Islet of Langerhans (tissue), 1 donor: ENCODE measurements around the gene TNFRSF4.

Experiments used
- FAIRE-seq: peaks from one replicate; lab custom pipeline; 2011; peaks lifted over from hg19 to GRCh38; lab: Jason Lieb, UNC

TNFRSF4 gene

DNA sequence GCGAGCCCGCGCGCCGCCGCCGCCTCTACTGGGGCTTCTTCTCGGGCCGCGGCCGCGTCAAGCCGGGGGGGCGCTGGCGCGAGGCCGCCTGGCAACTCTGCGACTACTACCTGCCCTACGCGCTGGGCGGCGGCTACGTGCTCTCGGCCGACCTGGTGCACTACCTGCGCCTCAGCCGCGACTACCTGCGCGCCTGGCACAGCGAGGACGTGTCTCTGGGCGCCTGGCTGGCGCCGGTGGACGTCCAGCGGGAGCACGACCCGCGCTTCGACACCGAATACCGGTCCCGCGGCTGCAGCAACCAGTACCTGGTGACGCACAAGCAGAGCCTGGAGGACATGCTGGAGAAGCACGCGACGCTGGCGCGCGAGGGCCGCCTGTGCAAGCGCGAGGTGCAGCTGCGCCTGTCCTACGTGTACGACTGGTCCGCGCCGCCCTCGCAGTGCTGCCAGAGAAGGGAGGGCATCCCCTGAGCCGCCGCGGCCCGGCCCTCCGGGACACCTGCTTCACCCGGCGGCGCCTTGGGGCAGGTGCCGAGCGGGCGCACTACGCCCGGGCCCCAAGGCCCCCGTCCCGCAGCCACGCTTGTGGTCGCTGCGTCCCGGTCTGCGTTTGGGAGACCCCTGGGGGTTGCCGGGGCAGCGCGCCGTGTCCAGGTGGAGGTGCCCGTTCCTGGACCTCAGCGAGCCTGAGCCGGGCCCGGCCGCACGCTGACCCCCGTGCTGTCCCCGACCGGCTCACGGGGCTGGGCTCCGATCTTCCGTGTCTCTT lies 19.0 kb upstream of the TNFRSF4 start:
- FAIRE-seq: no peak

- no peak for FAIRE-seq
Observed at GRCh38 chr1:1232208-1232795, 18.3 kb upstream of the TNFRSF4 start, which contains the start of gene B3GALT6. Gene B3GALT6 (plus strand): TSS chr1:1232237. CDS start chr1:1232279, 42 bp downstream.

GRCh38 chr1:1231400-1232207 lies 17.7 kb upstream of the TNFRSF4 start, which contains the start of gene SDF4:
Gene SDF4 (minus strand): TSS chr1:1232001. CDS start chr1:1228772, 3,229 bp downstream.
- FAIRE-seq: no peak

DNA sequence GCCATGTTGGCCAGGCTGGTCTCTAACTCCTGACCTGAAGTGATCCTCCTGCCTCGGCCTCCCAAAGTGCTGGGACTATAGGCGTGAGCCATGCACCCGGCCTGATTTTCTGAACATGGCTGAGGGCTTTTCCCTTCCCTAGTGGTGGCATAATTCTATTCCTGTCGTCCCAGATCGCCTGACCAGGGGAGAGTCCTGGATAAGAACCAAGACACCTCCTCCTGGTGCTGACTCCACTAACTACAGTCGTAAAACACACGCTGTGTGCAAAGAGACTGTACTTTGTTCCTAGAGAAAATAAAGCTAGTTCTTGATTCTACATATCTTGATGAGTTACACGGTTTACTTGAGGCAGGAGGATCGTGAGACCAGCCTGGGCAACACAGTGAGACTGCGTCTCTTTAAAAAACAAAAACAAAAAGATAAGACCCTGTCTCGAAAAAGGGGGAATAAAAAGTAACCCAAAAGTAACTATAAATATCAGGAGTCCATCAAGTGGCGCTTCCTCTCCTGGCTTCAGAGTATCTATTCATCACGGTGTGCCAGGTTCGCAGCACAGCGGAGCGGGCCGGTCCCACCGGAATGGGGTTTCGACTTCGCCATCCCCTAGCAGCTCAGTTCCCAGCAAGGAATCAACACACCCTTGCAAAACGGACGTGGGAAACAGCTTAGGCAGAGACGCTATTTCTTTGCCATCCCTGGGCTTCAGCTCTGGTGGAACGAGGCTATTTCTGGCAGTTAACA lies 16.9 kb upstream of the TNFRSF4 start:
- FAIRE-seq: no peak

DNA sequence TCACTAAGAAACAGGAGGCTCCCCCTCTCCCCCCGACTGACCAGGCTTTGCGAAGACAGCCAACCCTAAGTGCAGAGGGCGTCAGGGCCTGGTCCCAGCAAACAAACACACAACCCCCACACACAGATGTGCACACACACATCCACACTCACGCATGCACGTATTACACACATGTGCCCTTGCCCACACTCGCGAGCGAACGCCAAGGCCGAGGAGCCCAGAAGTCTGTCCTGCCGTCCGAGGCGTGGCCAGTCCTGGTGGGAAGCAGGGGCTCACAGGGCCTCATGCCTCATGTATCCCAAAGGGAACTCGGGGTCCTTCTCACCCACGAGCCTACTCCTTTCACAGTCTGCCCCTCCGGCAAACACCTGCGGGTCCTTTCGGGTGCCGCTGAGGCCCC lies 15.8 kb upstream of the TNFRSF4 start:
- no peak for FAIRE-seq

DNA sequence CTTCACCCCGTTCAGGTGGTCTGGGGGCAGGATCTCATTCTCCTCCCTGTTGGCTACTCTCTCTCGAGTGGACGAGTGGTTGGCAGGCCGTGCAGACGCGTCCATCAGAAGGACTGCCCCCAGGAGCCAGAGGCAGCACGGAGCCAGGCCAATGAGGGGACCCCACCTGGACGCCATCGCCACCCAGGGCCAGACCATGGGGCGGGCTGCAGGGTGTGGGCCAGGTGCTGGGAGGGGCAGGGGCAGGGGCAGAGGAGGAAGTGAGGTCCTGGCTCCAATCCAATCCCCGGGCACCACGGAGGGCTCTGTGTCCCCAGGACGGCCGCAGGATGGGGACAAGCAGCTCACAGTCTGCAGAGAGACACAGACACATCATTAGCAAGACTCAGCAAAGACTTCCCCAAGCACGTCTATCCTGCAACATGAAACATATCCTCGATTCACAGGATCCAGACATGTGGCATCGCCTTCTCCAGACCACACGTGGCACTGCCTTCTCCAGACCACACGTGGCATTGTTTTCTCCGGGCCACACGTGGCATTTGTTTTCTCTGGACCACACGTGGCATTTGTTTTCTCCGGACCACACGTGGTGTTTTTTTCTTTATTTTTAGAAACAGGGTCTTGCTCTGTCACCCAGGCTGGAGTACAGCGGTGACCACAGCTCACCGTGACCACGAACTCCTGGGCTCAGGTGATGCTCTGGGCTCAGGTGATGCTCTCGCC lies 14.8 kb upstream of the TNFRSF4 start:
- FAIRE-seq: no peak

DNA sequence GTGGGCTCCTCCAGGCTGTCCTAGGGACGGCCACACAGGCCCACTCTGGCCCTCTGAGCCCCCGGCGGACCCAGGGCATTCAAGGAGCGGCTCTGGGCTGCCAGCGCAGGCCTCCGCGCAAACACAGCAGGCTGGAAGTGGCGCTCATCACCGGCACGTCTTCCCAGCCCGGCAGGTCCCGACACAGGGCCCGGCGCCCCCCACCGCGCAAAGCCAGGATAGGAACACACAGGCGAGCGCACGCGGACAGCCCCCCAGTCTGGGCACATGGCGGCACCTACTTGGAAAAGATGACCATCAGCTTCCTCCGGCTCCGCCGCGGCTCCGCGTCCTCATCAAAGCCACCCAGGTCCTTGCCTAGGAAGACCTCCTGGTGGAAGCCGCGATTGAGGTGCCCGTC lies 14.2 kb upstream of the TNFRSF4 start:
- no peak for FAIRE-seq

DNA sequence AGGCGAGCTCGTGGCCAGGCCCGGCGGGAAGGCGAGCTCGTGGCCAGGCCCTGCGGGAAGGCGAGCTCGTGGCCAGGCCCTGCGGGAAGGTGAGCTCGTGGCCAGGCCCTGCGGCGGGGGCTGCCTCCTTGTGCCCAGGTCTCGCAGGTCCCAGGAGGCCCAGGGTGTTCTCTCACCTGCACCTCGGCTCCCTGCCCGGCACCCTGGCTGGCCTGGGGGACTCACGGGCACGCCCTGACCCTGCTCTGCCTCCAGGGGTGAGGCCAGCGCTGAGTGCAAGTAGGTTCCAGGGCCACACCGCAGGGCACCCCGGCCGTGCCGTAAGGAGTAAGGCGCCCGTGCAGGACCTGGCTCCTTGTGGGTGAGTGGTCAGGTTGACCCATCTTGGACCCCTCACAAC lies 13.4 kb upstream of the TNFRSF4 start:
- FAIRE-seq: no peak

GRCh38 chr1:1226566-1227362 lies 12.8 kb upstream of the TNFRSF4 start:
- no peak for FAIRE-seq

- no peak for FAIRE-seq
Observed at GRCh38 chr1:1225913-1226312, 12.0 kb upstream of the TNFRSF4 start.

DNA sequence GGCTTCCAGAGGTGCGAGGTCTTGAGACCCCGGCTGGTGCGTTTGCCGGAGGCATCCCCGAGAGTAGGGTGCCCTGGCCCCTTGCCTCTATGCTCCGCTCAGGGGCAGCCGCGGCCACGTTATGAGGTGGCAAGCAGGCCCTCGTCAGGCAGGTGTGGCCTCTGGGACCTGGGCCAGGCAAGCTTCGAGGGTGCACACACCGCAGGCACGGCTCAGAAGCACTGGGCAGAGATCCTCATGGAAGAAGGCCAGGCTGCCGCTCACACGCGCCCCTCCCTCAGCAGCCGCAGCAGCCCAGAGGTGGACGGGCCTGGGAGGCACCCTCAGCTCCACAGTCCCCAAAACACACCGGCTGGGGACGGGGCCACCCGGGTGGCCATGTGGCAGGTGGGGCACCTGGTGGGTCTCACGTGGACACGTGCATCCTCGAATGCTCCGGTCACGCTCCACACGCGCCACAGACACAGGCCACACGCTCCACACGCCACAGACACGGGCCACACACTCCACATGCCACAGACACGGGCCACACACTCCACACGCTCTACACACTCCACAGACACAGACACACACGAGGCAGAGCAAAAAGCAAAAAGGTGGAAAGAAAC lies 11.4 kb upstream of the TNFRSF4 start:
- FAIRE-seq: no peak

DNA sequence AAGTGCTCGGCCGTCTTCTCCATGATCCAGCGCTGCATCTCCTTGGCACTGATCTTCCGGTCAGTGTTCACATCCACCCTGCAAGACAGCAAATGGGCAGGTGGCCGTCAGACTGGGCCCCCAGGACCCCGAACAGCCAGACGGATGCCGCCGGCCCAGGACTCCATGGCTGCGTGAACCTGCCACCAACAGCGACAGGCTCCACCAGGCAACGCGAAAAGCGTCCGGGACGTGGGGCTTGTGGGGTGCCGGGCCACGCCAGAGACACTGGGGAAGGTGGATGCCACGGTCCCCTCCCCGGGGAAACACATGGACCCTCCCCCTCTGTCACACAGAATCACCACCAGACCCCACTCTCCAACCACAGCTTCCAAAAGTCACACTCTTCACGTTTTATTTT lies 9.9 kb upstream of the TNFRSF4 start:
- no peak for FAIRE-seq

GRCh38 chr1:1223321-1223720 lies 9.4 kb upstream of the TNFRSF4 start:
- FAIRE-seq: no peak

GRCh38 chr1:1222575-1223225 lies 8.7 kb upstream of the TNFRSF4 start:
- FAIRE-seq: no peak

GRCh38 chr1:1221887-1222574 lies 8.1 kb upstream of the TNFRSF4 start:
- FAIRE-seq: no peak

DNA sequence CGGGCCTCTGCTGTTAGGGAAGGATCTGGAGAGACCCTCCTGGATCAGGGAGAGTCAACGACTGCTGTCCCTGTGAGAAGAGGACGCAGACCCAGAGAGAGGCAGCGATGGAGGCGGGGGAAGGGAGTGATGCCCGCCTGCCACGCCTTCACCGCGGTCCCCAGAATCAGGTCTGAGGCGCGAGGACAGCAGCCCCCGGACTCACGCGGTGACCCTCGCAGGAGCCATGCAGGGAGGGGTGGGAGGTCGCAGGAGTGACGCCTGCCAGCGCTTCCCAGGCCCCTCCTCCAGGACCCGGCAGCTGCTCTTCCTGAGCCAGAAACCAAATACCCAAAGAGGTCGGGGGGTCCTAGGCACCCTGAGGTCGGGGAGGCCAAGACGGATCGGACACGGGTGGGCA lies 6.2 kb upstream of the TNFRSF4 start:
- no peak for FAIRE-seq

- FAIRE-seq: no peak
Observed at GRCh38 chr1:1219341-1219740, 5.4 kb upstream of the TNFRSF4 start.

GRCh38 chr1:1218524-1219200 lies 4.7 kb upstream of the TNFRSF4 start:
- FAIRE-seq: no peak
